ENCODE data around the gene MAPT. TPM values are rescaled to one million over a fixed set of nuclear protein-coding genes. Genes with fewer than 3 reads are reported as not detected.

The MAPT gene
- total and polyA plus RNA-seq, 2 of the 4 experiments (the other 2 are of a cell fraction), result 0.18 to 0.19 TPM

DNA sequence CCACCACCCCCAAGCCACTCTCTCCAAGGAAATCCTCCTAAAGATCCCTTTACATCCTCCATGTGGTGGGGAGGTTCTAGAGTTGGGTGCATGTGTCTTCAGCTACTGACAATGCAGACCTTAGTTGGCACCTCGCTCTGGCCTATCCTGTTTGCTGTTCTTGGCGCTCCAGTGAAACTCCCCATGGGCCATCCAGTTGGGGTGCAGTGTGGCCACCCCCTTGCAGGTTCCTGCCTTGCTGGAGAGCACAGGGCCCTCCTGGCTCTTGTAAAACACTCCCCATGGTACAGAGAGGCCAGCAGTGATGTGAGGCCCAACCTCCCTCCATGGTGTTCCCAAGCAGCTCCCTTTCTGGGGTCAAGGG is 82.0 kb downstream of the MAPT start:
- Histone ChIP-seq H2BK15ac (ENCODE audit: low read depth, low read length) (no peak overlapping the region), H3K27me3 (ENCODE audit: control insufficient read depth, insufficient read depth, low read length) (peaks cover 43% of the 10 kb centered on the region), H3K4me2 (ENCODE audit: low read depth, low read length) (no peak overlapping the region), H2AK9ac (replicated peaks; ENCODE audit: low read depth, low read length, poor library complexity) (no peak overlapping the region), H4K8ac (ENCODE audit: low read depth in 2 of 2, low read length in 2 of 2) (no peak overlapping the region), H2AFZ (replicated peaks; ENCODE audit: low read length, poor library complexity) (no peak overlapping the region), H2BK120ac (ENCODE audit: low read depth, low read length) (no peak overlapping the region), H3K4me3 (ENCODE audit: insufficient read depth, low read depth, low read length) (no peak overlapping the region), H3K9ac (ENCODE audit: low read depth, low read length) (no peak overlapping the region), H3K23ac (ENCODE audit: low read depth, low read length) (no peak overlapping the region), H4K91ac (ENCODE audit: insufficient read depth, low read depth, low read length) (no peak overlapping the region), H3K14ac (replicated peaks; ENCODE audit: low read depth, low read length) (no peak overlapping the region), H3K9me3 (ENCODE audit: control insufficient read depth, insufficient read depth, low read length) (0 out of 2 replicates have a peak, but pooled peaks cover 2% of the 10 kb centered on the region), H3K56ac (ENCODE audit: extremely low read depth, insufficient read depth, low read length) (no peak overlapping the region), H2BK20ac (ENCODE audit: low read depth, low read length) (no peak overlapping the region), H3K4ac (ENCODE audit: low read depth, low read length) (no peak overlapping the region), H3K36me3 (ENCODE audit: control insufficient read depth, insufficient read depth, low read length) (no peaks in the 10 kb centered on the region), H4K5ac (ENCODE audit: low read depth, low read length) (no peak overlapping the region), H3K18ac (ENCODE audit: low read depth, low read length) (no peak overlapping the region), H2BK5ac (ENCODE audit: low read depth, low read length, poor library complexity, severe bottlenecking) (no peak overlapping the region), H4K20me1 (ENCODE audit: insufficient read depth, low read length) (no peaks in the 10 kb centered on the region), H3K79me1 (ENCODE audit: low read depth in 1 of 2, low read length in 2 of 2) (no peaks in the 10 kb centered on the region), H2AK5ac (ENCODE audit: low read depth, low read length) (no peak overlapping the region), H3K4me1 (ENCODE audit: control insufficient read depth, insufficient read depth, low read length) (no peaks in the 10 kb centered on the region), H3K9me1 (ENCODE audit: insufficient read depth, low read length) (no peaks in the 10 kb centered on the region), H3K27ac (ENCODE audit: insufficient read depth, low read length) (no peak overlapping the region)
- intact Hi-C loops (cut with micrococcal nuclease) (no loop called here), dilution Hi-C loops (cut with HindIII; ENCODE audit: low sequenced_read_pairs, unreplicated experiment) (no loop called here), in situ Hi-C loops (cut with MboI; ENCODE audit: low sequenced_read_pairs) (no loop called here)
- DNase-seq (no peak), ATAC-seq (ENCODE audit: low read depth) (no peak)
- BruUV-seq (replicated peaks), result no TSS peak
- ChIA-PET CTCF (no interaction called here), POLR2A (ENCODE audit: unreplicated experiment) (no interaction called here)
- no CpG with 5 or more reads among the region's 2 CpGs for WGBS, 2 experiments (ENCODE audit: extremely low coverage in 2 of 2, insufficient read length in 1 of 2)
- TF ChIP-seq NFE2L2 (IDR thresholded peaks at IDR 0.05; ENCODE audit: low read depth, low read length), result no peak
- no peak for TF ChIP-seq FOS (IDR thresholded peaks at IDR 0.05; ENCODE audit: low read depth, low read length)
- TF ChIP-seq SMC3 (IDR thresholded peaks at IDR 0.05; ENCODE audit: low read depth, low read length), result no peak
- TF ChIP-seq RFX5 (IDR thresholded peaks at IDR 0.05; ENCODE audit: low read depth, low read length), result no peak
- TF ChIP-seq POLR2A (IDR thresholded peaks at IDR 0.05; ENCODE audit: low read depth, low read length), result no peak
- TF ChIP-seq, protein P1, sequence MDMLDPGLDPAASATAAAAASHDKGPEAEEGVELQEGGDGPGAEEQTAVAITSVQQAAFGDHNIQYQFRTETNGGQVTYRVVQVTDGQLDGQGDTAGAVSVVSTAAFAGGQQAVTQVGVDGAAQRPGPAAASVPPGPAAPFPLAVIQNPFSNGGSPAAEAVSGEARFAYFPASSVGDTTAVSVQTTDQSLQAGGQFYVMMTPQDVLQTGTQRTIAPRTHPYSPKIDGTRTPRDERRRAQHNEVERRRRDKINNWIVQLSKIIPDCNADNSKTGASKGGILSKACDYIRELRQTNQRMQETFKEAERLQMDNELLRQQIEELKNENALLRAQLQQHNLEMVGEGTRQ (IDR thresholded peaks at IDR 0.05; ENCODE audit: low read depth, low read length), result no peak
- TF ChIP-seq, protein P2, sequence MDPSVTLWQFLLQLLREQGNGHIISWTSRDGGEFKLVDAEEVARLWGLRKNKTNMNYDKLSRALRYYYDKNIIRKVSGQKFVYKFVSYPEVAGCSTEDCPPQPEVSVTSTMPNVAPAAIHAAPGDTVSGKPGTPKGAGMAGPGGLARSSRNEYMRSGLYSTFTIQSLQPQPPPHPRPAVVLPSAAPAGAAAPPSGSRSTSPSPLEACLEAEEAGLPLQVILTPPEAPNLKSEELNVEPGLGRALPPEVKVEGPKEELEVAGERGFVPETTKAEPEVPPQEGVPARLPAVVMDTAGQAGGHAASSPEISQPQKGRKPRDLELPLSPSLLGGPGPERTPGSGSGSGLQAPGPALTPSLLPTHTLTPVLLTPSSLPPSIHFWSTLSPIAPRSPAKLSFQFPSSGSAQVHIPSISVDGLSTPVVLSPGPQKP (IDR thresholded peaks at IDR 0.05; ENCODE audit: borderline replicate concordance, low read depth, low read length), result no peak
- no peak for TF ChIP-seq RAD21 (IDR thresholded peaks at IDR 0.05; ENCODE audit: low read length)
- no peak for TF ChIP-seq BHLHE40 (IDR thresholded peaks at IDR 0.05; ENCODE audit: low read depth, low read length)
- TF ChIP-seq CEBPB (IDR thresholded peaks at IDR 0.05; ENCODE audit: low read depth, low read length), result no peak
- no peak for TF ChIP-seq CHD1 (IDR thresholded peaks at IDR 0.05; ENCODE audit: low read depth, low read length)
- no peak for TF ChIP-seq RCOR1 (IDR thresholded peaks at IDR 0.05; ENCODE audit: insufficient replicate concordance, low read length)
- TF ChIP-seq MAFK (IDR thresholded peaks at IDR 0.05; ENCODE audit: low read depth, low read length), result no peak
- TF ChIP-seq MXI1 (IDR thresholded peaks at IDR 0.05; ENCODE audit: borderline replicate concordance, low read depth, low read length), result no peak

Data from IMR-90 (cell line).